ENCODE measurements around the gene ARPC2.

The ARPC2 gene

GRCh38 chr2:218218268-218219185 lies 1.5 kb downstream of the ARPC2 start:
- H2BK120ac ChIP-seq (ENCODE audit: low read depth, low read length): no peak overlapping the region
- H2BK15ac ChIP-seq (replicated peaks; ENCODE audit: low read depth): no peak overlapping the region
- peak overlapping the region; percentile 99 for H3K56ac ChIP-seq (ENCODE audit: low read length)
- peaks cover 1% of the 10 kb centered on the region for H3K36me3 ChIP-seq (ENCODE audit: control insufficient read depth, insufficient read depth, low read length)
- H3K27me3 ChIP-seq (ENCODE audit: insufficient read depth, low read length, poor library complexity): no peaks in the 10 kb centered on the region
- H3K4me3 ChIP-seq (ENCODE audit: low read length): peak overlapping the region; percentile 98
- H3K4me2 ChIP-seq (ENCODE audit: low read length): peak overlapping the region; percentile 29
- H3K23ac ChIP-seq (ENCODE audit: low read length): no peak overlapping the region
- peak overlapping the region; percentile 97 for H3K9ac ChIP-seq (ENCODE audit: low read length)
- H3K18ac ChIP-seq (ENCODE audit: low read length): no peak overlapping the region
- H3K79me2 ChIP-seq (ENCODE audit: control insufficient read depth, insufficient read depth, low read length): peaks cover 62% of the 10 kb centered on the region
- H3K79me1 ChIP-seq (ENCODE audit: low read length): peaks cover 16% of the 10 kb centered on the region
- no peak overlapping the region for H3K4ac ChIP-seq (ENCODE audit: low read depth, low read length)
- no peak overlapping the region for H2AK5ac ChIP-seq (ENCODE audit: low read length)
- peak overlapping the region; percentile 90 for H3K27ac ChIP-seq (ENCODE audit: low read depth, low read length)
- no peak overlapping the region for H2BK5ac ChIP-seq (ENCODE audit: low read length)
- no peak overlapping the region for H4K8ac ChIP-seq (ENCODE audit: low read depth, low read length)
- H3K4me1 ChIP-seq (ENCODE audit: control insufficient read depth, low read depth, low read length): peaks cover 5% of the 10 kb centered on the region
- WGBS (ENCODE audit: extremely low coverage, insufficient coverage, low lambda C conversion rate): no CpG with 5 or more reads among the region's 4 CpGs
- DNase-seq: no peak
- H4K5ac ChIP-seq (ENCODE audit: low read length): no peak overlapping the region

DNA sequence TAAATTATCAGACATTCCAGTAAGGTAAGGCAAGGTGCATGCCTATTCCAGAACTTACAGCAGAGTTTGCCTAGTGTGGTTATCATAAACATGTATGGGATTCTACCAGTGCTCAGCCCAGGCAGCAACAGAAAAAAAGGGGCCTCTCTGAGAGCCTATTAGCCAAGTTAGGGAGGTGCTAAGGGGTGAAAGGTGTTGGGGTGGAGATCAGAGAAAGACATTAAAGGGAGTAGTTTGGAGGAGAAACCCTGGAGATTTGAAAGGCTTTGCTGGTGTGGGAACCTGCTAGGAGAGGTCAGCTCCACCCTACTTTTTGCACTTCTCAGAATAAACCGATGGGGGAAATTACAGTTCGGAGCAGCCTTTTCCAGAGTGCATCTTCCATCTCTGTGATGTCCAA lies 2.9 kb downstream of the ARPC2 start:
- no peak overlapping the region for H3K56ac ChIP-seq (ENCODE audit: low read length)
- no peak overlapping the region for H3K23ac ChIP-seq (ENCODE audit: low read length)
- H3K27me3 ChIP-seq (ENCODE audit: insufficient read depth, low read length, poor library complexity): no peaks in the 10 kb centered on the region
- H3K9ac ChIP-seq (ENCODE audit: low read length): peak overlapping the region; percentile 12
- H3K79me2 ChIP-seq (ENCODE audit: control insufficient read depth, insufficient read depth, low read length): peaks cover 71% of the 10 kb centered on the region
- DNase-seq: no peak
- no CpG with 5 or more reads among the region's 2 CpGs for WGBS (ENCODE audit: extremely low coverage, insufficient coverage, low lambda C conversion rate)
- H2BK15ac ChIP-seq (replicated peaks; ENCODE audit: low read depth): no peak overlapping the region
- H3K36me3 ChIP-seq (ENCODE audit: control insufficient read depth, insufficient read depth, low read length): peaks cover 3% of the 10 kb centered on the region
- H2BK120ac ChIP-seq (ENCODE audit: low read depth, low read length): no peak overlapping the region
- H3K4me3 ChIP-seq (ENCODE audit: low read length): no peak overlapping the region
- no peak overlapping the region for H4K8ac ChIP-seq (ENCODE audit: low read depth, low read length)
- peaks cover 21% of the 10 kb centered on the region for H3K79me1 ChIP-seq (ENCODE audit: low read length)
- no peak overlapping the region for H2AK5ac ChIP-seq (ENCODE audit: low read length)
- H3K4me2 ChIP-seq (ENCODE audit: low read length): peak overlapping the region; percentile 13
- no peak overlapping the region for H4K5ac ChIP-seq (ENCODE audit: low read length)
- no peak overlapping the region for H3K4ac ChIP-seq (ENCODE audit: low read depth, low read length)
- H2BK5ac ChIP-seq (ENCODE audit: low read length): no peak overlapping the region
- no peak overlapping the region for H3K18ac ChIP-seq (ENCODE audit: low read length)
- peaks cover 5% of the 10 kb centered on the region for H3K4me1 ChIP-seq (ENCODE audit: control insufficient read depth, low read depth, low read length)
- no peak overlapping the region for H3K27ac ChIP-seq (ENCODE audit: low read depth, low read length)

DNA sequence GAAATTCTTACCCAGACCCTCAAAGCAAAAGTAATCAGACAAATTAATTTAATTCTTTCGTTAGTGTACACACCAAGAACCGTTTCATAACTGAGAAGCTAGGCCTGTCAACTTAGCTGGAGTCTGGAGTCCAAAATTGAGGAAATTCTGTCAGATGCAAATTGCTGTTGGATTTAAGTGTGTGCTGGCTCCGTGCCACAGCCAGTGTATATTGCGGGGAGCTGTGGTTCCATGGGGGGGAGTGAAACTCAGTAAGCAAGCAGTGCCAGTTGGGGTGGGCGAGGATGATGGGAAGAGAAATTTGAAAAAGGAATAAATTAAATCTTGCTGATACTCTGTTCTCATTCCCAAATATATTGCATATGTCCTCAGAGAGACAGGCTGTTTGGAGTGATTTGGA lies 4.0 kb downstream of the ARPC2 start:
- no peak for DNase-seq
- Histone ChIP-seq H3K9ac (ENCODE audit: low read length) (no peak overlapping the region), H2BK5ac (ENCODE audit: low read length) (no peak overlapping the region), H3K79me1 (ENCODE audit: low read length) (peaks cover 24% of the 10 kb centered on the region), H3K56ac (ENCODE audit: low read length) (peak overlapping the region; percentile 10), H3K27ac (ENCODE audit: low read depth, low read length) (no peak overlapping the region), H3K18ac (ENCODE audit: low read length) (no peak overlapping the region), H3K4me1 (ENCODE audit: control insufficient read depth, low read depth, low read length) (peaks cover 5% of the 10 kb centered on the region), H3K36me3 (ENCODE audit: control insufficient read depth, insufficient read depth, low read length) (peaks cover 3% of the 10 kb centered on the region), H2AK5ac (ENCODE audit: low read length) (no peak overlapping the region), H3K4ac (ENCODE audit: low read depth, low read length) (no peak overlapping the region), H2BK15ac (replicated peaks; ENCODE audit: low read depth) (no peak overlapping the region), H3K23ac (ENCODE audit: low read length) (no peak overlapping the region), H3K4me2 (ENCODE audit: low read length) (no peak overlapping the region), H3K27me3 (ENCODE audit: insufficient read depth, low read length, poor library complexity) (no peaks in the 10 kb centered on the region), H2BK120ac (ENCODE audit: low read depth, low read length) (no peak overlapping the region), H3K79me2 (ENCODE audit: control insufficient read depth, insufficient read depth, low read length) (peaks cover 79% of the 10 kb centered on the region), H4K5ac (ENCODE audit: low read length) (no peak overlapping the region), H4K8ac (ENCODE audit: low read depth, low read length) (no peak overlapping the region), H3K4me3 (ENCODE audit: low read length) (no peak overlapping the region)
- WGBS (ENCODE audit: extremely low coverage, insufficient coverage, low lambda C conversion rate): no CpG with 5 or more reads among the region's 5 CpGs

- H4K5ac ChIP-seq (ENCODE audit: low read length): no peak overlapping the region
- H3K4me3 ChIP-seq (ENCODE audit: low read length): no peak overlapping the region
- H3K9ac ChIP-seq (ENCODE audit: low read length): no peak overlapping the region
- no peak overlapping the region for H3K56ac ChIP-seq (ENCODE audit: low read length)
- WGBS (ENCODE audit: extremely low coverage, insufficient coverage, low lambda C conversion rate): no CpG with 5 or more reads among the region's 5 CpGs
- no peak overlapping the region for H3K4me2 ChIP-seq (ENCODE audit: low read length)
- no peak overlapping the region for H2BK15ac ChIP-seq (replicated peaks; ENCODE audit: low read depth)
- H2BK120ac ChIP-seq (ENCODE audit: low read depth, low read length): no peak overlapping the region
- H3K23ac ChIP-seq (ENCODE audit: low read length): no peak overlapping the region
- H3K79me2 ChIP-seq (ENCODE audit: control insufficient read depth, insufficient read depth, low read length): peaks cover 73% of the 10 kb centered on the region
- peaks cover 27% of the 10 kb centered on the region for H3K79me1 ChIP-seq (ENCODE audit: low read length)
- no peaks in the 10 kb centered on the region for H3K27me3 ChIP-seq (ENCODE audit: insufficient read depth, low read length, poor library complexity)
- no peak overlapping the region for H3K18ac ChIP-seq (ENCODE audit: low read length)
- no peak overlapping the region for H2AK5ac ChIP-seq (ENCODE audit: low read length)
- H2BK5ac ChIP-seq (ENCODE audit: low read length): no peak overlapping the region
- peaks cover 5% of the 10 kb centered on the region for H3K4me1 ChIP-seq (ENCODE audit: control insufficient read depth, low read depth, low read length)
- no peak for DNase-seq
- no peak overlapping the region for H4K8ac ChIP-seq (ENCODE audit: low read depth, low read length)
- no peak overlapping the region for H3K4ac ChIP-seq (ENCODE audit: low read depth, low read length)
- H3K27ac ChIP-seq (ENCODE audit: low read depth, low read length): no peak overlapping the region
- peaks cover 5% of the 10 kb centered on the region for H3K36me3 ChIP-seq (ENCODE audit: control insufficient read depth, insufficient read depth, low read length)
Observed at GRCh38 chr2:218223046-218223445, 6.1 kb downstream of the ARPC2 start.

GRCh38 chr2:218224186-218224585 lies 7.2 kb downstream of the ARPC2 start:
- Histone ChIP-seq H4K5ac (ENCODE audit: low read length) (no peak overlapping the region), H3K27me3 (ENCODE audit: insufficient read depth, low read length, poor library complexity) (no peaks in the 10 kb centered on the region)

More at GRCh38 chr2:218224186-218224585, 7.2 kb downstream of the ARPC2 start:
- Histone ChIP-seq H2AK5ac (ENCODE audit: low read length) (no peak overlapping the region), H3K4me2 (ENCODE audit: low read length) (no peak overlapping the region), H3K79me2 (ENCODE audit: control insufficient read depth, insufficient read depth, low read length) (peaks cover 62% of the 10 kb centered on the region), H3K9ac (ENCODE audit: low read length) (no peak overlapping the region), H3K4me3 (ENCODE audit: low read length) (no peak overlapping the region), H3K4ac (ENCODE audit: low read depth, low read length) (no peak overlapping the region), H3K36me3 (ENCODE audit: control insufficient read depth, insufficient read depth, low read length) (peaks cover 6% of the 10 kb centered on the region), H4K8ac (ENCODE audit: low read depth, low read length) (no peak overlapping the region), H3K23ac (ENCODE audit: low read length) (no peak overlapping the region), H3K18ac (ENCODE audit: low read length) (no peak overlapping the region), H3K4me1 (ENCODE audit: control insufficient read depth, low read depth, low read length) (peaks cover 5% of the 10 kb centered on the region), H2BK120ac (ENCODE audit: low read depth, low read length) (no peak overlapping the region), H3K27ac (ENCODE audit: low read depth, low read length) (no peak overlapping the region), H3K56ac (ENCODE audit: low read length) (no peak overlapping the region), H2BK15ac (replicated peaks; ENCODE audit: low read depth) (no peak overlapping the region), H2BK5ac (ENCODE audit: low read length) (no peak overlapping the region), H3K79me1 (ENCODE audit: low read length) (peaks cover 27% of the 10 kb centered on the region)
- WGBS (ENCODE audit: extremely low coverage, insufficient coverage, low lambda C conversion rate): no CpG with 5 or more reads among the region's 1 CpG
- DNase-seq: no peak
